Right atrium auricular region (tissue), 2 donors: ENCODE measurements around the gene ECM1. TPM values are rescaled to one million over a fixed set of nuclear protein-coding genes. Genes with fewer than 3 reads are reported as not detected.

Experiments used
- DNase-seq: peaks from one replicate; pipeline ENCODE4 v3.0.0-alpha.2; 2019; ENCODE audit warnings: low spot score
- H3K27ac ChIP-seq, 2 donors: fragments of 200-600 bp; sonication (generic); 1 replicate in 1 of 2; 2 replicates in 1 of 2; pipeline ENCODE4 v1.5.1; 2016 to 2019
- H3K27me3 ChIP-seq, 2 donors: fragments of 200-600 bp; sonication (generic); one replicate each; pipeline versions ENCODE4 v1.5.1 to v1.6.0; 2017 to 2019
- H3K36me3 ChIP-seq: fragments of 200-600 bp; sonication (generic); one replicate; pipeline ENCODE4 v1.5.1; 2016
- H3K4me1 ChIP-seq, 2 donors: fragments of 200-600 bp; sonication (generic); one replicate each; pipeline versions ENCODE4 v1.5.1 to v1.6.0; 2017 to 2019
- H3K4me3 ChIP-seq, 2 donors: fragments of 200-600 bp; sonication (generic); 1 replicate in 1 of 2; 2 replicates in 1 of 2; pipeline ENCODE4 v1.5.1; 2017 to 2019; ENCODE audit warnings: mild to moderate bottlenecking in 1 of 2, moderate library complexity in 1 of 2
- H3K9me3 ChIP-seq, 2 donors: fragments of 200-600 bp; sonication (generic); one replicate each; pipeline ENCODE4 v1.5.1; 2019
- CTCF ChIP-seq, 2 donors: fragments of 200-600 bp; sonication (generic); IDR thresholded peaks; one replicate each; pipeline ENCODE4 v1.5.1; 2019; ENCODE audit warnings: antibody characterized with exemption in 2 of 2
- total RNA-seq, 2 donors: library from RNA; depleted of rRNA; stranded (reverse); fragments of >200 nt; gene quantifications; one replicate each; pipeline ENCODE4 v1.1.0, GENCODE V29; 2016

Gene ECM1
- total RNA-seq, 2 donors from 2014 or later: 28.6 to 37.2 TPM

DNA sequence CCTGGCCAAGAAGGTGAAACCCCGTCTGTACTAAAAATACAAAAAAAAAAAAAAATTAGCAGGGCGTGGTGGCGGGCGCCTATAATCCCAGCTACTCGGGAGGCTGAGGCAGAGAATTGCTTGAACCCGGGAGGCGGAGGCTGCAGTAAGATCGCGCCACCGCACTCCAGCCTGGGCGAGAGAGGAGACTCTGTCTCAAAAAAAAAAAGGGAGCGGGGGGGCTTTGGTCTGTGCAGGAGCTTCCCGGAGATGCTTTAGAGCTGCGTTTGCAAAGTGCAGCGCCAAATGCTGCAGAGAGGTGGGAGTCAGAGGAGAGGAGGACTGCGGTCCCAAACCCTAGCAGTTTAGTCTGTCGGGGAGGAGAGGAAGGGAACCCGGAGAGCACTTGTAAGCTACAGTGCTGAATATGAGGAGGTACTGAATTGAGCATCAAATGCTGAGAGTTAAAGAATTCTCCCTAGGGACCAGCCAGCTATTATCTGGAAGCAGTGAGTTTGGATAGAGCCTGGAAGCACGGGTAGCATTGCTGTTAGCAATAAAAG is 8.2 kb downstream of the ECM1 start:
- peak overlapping the region; percentile 53 to 60 for H3K4me3 ChIP-seq
- peak overlapping the region; percentile 85 for H3K27ac ChIP-seq
- no peaks in the 10 kb centered on the region for H3K9me3 ChIP-seq
- H3K27me3 ChIP-seq: no peaks in the 10 kb centered on the region
- H3K36me3 ChIP-seq: no peaks in the 10 kb centered on the region
- peaks cover 0 to 19% of the 10 kb centered on the region in 2 donors for H3K4me1 ChIP-seq
- TF ChIP-seq CTCF (IDR thresholded peaks at IDR 0.05): no peak
- no peak for DNase-seq

DNA sequence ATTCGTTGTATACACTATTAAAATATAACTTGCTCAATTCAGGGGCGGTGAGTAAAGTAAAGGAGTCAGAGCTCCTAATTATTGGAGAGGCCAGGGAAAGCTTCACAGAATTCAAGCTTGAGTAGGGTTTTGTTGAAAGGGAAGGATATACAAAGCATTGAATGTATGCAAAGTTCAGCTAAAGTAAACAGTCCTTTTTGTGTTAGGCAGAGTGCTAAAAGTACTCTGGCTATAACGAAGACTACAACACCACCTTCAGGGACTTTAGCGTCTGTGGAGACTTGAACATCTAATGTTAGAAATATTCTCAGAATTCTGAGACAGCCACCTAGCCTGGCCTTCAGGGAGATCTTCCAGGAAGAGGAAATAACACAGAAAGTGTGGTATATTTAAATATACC is 8.7 kb downstream of the ECM1 start:
- Histone ChIP-seq H3K9me3 (no peaks in the 10 kb centered on the region), H3K36me3 (no peaks in the 10 kb centered on the region), H3K27ac (peak overlapping the region in 1 of 2 donors; percentile 85), H3K4me3 (no peak overlapping the region), H3K27me3 (no peaks in the 10 kb centered on the region), H3K4me1 (peaks cover 0 to 19% of the 10 kb centered on the region in 2 donors)
- no peak for DNase-seq
- TF ChIP-seq CTCF (IDR thresholded peaks at IDR 0.05): no peak

- Histone ChIP-seq H3K4me1 (peaks cover 0 to 2% of the 10 kb centered on the region in 2 donors), H3K27me3 (no peaks in the 10 kb centered on the region), H3K27ac (no peak overlapping the region), H3K36me3 (no peaks in the 10 kb centered on the region), H3K4me3 (no peak overlapping the region), H3K9me3 (no peaks in the 10 kb centered on the region)
- TF ChIP-seq CTCF (IDR thresholded peaks at IDR 0.05): no peak
- no peak for DNase-seq
These were observed 13.5 kb downstream of the ECM1 start for GRCh38 chr1:150521196-150521968.

GRCh38 chr1:150525348-150525747 is 17.4 kb downstream of the ECM1 start:
- no peak for DNase-seq
- no peak for TF ChIP-seq CTCF (IDR thresholded peaks at IDR 0.05)
- peaks cover 0 to 5% of the 10 kb centered on the region in 2 donors for H3K4me1 ChIP-seq
- H3K4me3 ChIP-seq: no peak overlapping the region
- no peak overlapping the region for H3K27ac ChIP-seq
- H3K27me3 ChIP-seq: no peaks in the 10 kb centered on the region
- H3K36me3 ChIP-seq: no peaks in the 10 kb centered on the region
- no peaks in the 10 kb centered on the region for H3K9me3 ChIP-seq

GRCh38 chr1:150528196-150528595 is 20.3 kb downstream of the ECM1 start:
- H3K4me3 ChIP-seq: no peak overlapping the region
- TF ChIP-seq CTCF (IDR thresholded peaks at IDR 0.05): no peak
- DNase-seq: no peak
- H3K27ac ChIP-seq: no peak overlapping the region
- H3K27me3 ChIP-seq: no peaks in the 10 kb centered on the region
- no peaks in the 10 kb centered on the region for H3K9me3 ChIP-seq
- H3K36me3 ChIP-seq: no peaks in the 10 kb centered on the region
- H3K4me1 ChIP-seq: peaks cover 0 to 21% of the 10 kb centered on the region in 2 donors
